NK-92 (cell line): ENCODE results near the gene RTL3.
"Not testable (repeated sequence)": the region's sequence is repeated elsewhere in the genome, so short reads cannot be mapped to it uniquely, and the experiment has no call there.

Experiments used
- DNase-seq: peaks from one replicate; lab custom pipeline; 2025; ENCODE audit not compliant: unreplicated experiment; lab: John Stamatoyannopoulos, UW

Gene RTL3

GRCh38 chrX:78658845-78659744, at the start of gene RTL3:
RTL3 (minus strand) TSS chrX:78659328; CDS start chrX:78658420, 908 bp downstream.
- DNase-seq: no peak

GRCh38 chrX:78708816-78709215, 49.7 kb upstream of the RTL3 start:
- no peak for DNase-seq

- no peak for DNase-seq
These were observed 49.1 kb upstream of the RTL3 start for GRCh38 chrX:78708262-78708661.

GRCh38 chrX:78706071-78706470, 46.9 kb upstream of the RTL3 start:
- DNase-seq: no peak

GRCh38 chrX:78693536-78693935, 34.4 kb upstream of the RTL3 start:
- DNase-seq: no peak

- DNase-seq: no peak
These were observed 33.9 kb upstream of the RTL3 start for GRCh38 chrX:78693012-78693411.

GRCh38 chrX:78687586-78687985, 28.5 kb upstream of the RTL3 start:
- DNase-seq: no peak

- DNase-seq: no peak
These were observed 14.1 kb upstream of the RTL3 start for GRCh38 chrX:78673246-78673645.

GRCh38 chrX:78665342-78665741, 6.2 kb upstream of the RTL3 start:
- DNase-seq: no peak

GRCh38 chrX:78661836-78662235, 2.7 kb upstream of the RTL3 start:
- no peak for DNase-seq

GRCh38 chrX:78659955-78660354, 827 bp upstream of the RTL3 start:
- DNase-seq: no peak

GRCh38 chrX:78658414-78658813, 714 bp downstream of the RTL3 start:
- no peak for DNase-seq

GRCh38 chrX:78655642-78656041, 3.5 kb downstream of the RTL3 start:
- no peak for DNase-seq

GRCh38 chrX:78653118-78653822, 5.9 kb downstream of the RTL3 start:
- no peak for DNase-seq

- DNase-seq: no peak
These were observed 8.2 kb downstream of the RTL3 start for GRCh38 chrX:78650906-78651437.

- no peak for DNase-seq
These were observed 15.3 kb downstream of the RTL3 start for GRCh38 chrX:78643874-78644273.

- no peak for DNase-seq
These were observed 16.0 kb downstream of the RTL3 start for GRCh38 chrX:78643096-78643495.

GRCh38 chrX:78636096-78636495, 23.0 kb downstream of the RTL3 start:
- not testable (repeated sequence) for DNase-seq

- DNase-seq: no peak
These were observed 33.9 kb downstream of the RTL3 start for GRCh38 chrX:78624962-78625909.

GRCh38 chrX:78624426-78624825, 34.7 kb downstream of the RTL3 start:
- no peak for DNase-seq

- no peak for DNase-seq
These were observed 36.3 kb downstream of the RTL3 start for GRCh38 chrX:78622831-78623230.
